HepG2 (cell line): ENCODE measurements around the gene ZKSCAN2. TPM values are rescaled to one million over a fixed set of nuclear protein-coding genes. Genes with fewer than 3 reads are reported as not detected.
A peak's percentile ranks its signal among the peaks of the same experiment; 100 is the strongest.

Experiments
- ATF7 ChIP-seq, 2 experiments: fragments of 450-650 bp in 1 of 2; sonication (generic) in 1 of 2; formaldehyde crosslinking in 1 of 2; IDR thresholded peaks; 2 replicates each; pipeline versions ENCODE4 v1.4.0 to v1.6.1; 2016 to 2020; ENCODE audit warnings: antibody characterized with exemption in 1 of 2, mild to moderate bottlenecking in 1 of 2, missing genetic modification reagents in 1 of 2
- BRD4 ChIP-seq: sonication (generic); formaldehyde crosslinking; IDR thresholded peaks from 2 replicates; pipeline ENCODE4 v1.4.0; 2020; ENCODE audit warnings: missing genetic modification reagents
- CEBPB ChIP-seq: IDR thresholded peaks from 2 replicates; pipeline ENCODE4 v1.6.1; 2011; ENCODE audit warnings: low read depth, low read length, improper control_type of control experiment, borderline replicate concordance
- ERF ChIP-seq: IDR thresholded peaks from 2 replicates; pipeline ENCODE4 v1.6.1; 2018; ENCODE audit warnings: missing biosample characterization, missing genetic modification reagents
- HMG20A ChIP-seq: IDR thresholded peaks from 2 replicates; pipeline ENCODE4 v1.6.1; 2016; ENCODE audit warnings: borderline replicate concordance
- KDM3A ChIP-seq: IDR thresholded peaks from 2 replicates; pipeline ENCODE4 v1.6.1; 2018; ENCODE audit warnings: low read depth, missing compliant biosample characterization
- MEIS1 ChIP-seq: sonication (generic); formaldehyde crosslinking; IDR thresholded peaks from 2 replicates; pipeline ENCODE4 v1.9.0; 2021; ENCODE audit warnings: mild to moderate bottlenecking, missing genetic modification reagents, moderate library complexity, borderline replicate concordance
- PAX8 ChIP-seq: sonication (generic); formaldehyde crosslinking; IDR thresholded peaks from 2 replicates; pipeline ENCODE4 v1.8.0; 2022; ENCODE audit warnings: mild to moderate bottlenecking, missing genetic modification reagents, borderline replicate concordance
- PRDM4 ChIP-seq: sonication (generic); formaldehyde crosslinking; IDR thresholded peaks from 2 replicates; pipeline ENCODE4 v1.9.0; 2021; ENCODE audit warnings: missing genetic modification reagents, borderline replicate concordance
- PTBP1 ChIP-seq: fragments of 200-400 bp; formaldehyde crosslinking; IDR thresholded peaks from 2 replicates; pipeline ENCODE4 v1.6.1; 2018; ENCODE audit warnings: low read length, low read depth; ENCODE audit not compliant: poor library complexity, severe bottlenecking
- SP4 ChIP-seq: sonication (generic); formaldehyde crosslinking; IDR thresholded peaks from 2 replicates; pipeline ENCODE4 v1.8.1; 2023; ENCODE audit warnings: mild to moderate bottlenecking, missing genetic modification reagents
- SRSF9 ChIP-seq: fragments of 200-400 bp; formaldehyde crosslinking; IDR thresholded peaks from 2 replicates; pipeline ENCODE4 v1.6.1; 2018; ENCODE audit warnings: borderline replicate concordance, mild to moderate bottlenecking, low read depth, low read length; ENCODE audit not compliant: insufficient read depth, poor library complexity, severe bottlenecking
- THAP8 ChIP-seq: sonication (generic); formaldehyde crosslinking; IDR thresholded peaks from 2 replicates; pipeline ENCODE4 v1.5.1; 2020; ENCODE audit warnings: missing genetic modification reagents, mild to moderate bottlenecking, borderline replicate concordance
- U2AF2 ChIP-seq: fragments of 200-400 bp; formaldehyde crosslinking; IDR thresholded peaks from 2 replicates; pipeline ENCODE4 v1.6.1; 2017; ENCODE audit warnings: low read depth, mild to moderate bottlenecking, low read length
- ZBTB7B ChIP-seq: sonication (generic); formaldehyde crosslinking; IDR thresholded peaks from 2 replicates; pipeline ENCODE4 v1.4.0; 2020; ENCODE audit warnings: missing genetic modification reagents
- ZMYM2 ChIP-seq: sonication (generic); formaldehyde crosslinking; IDR thresholded peaks from 2 replicates; pipeline ENCODE4 v1.8.0; 2022; ENCODE audit warnings: mild to moderate bottlenecking, missing genetic modification reagents
- ZNF672 ChIP-seq: sonication (generic); formaldehyde crosslinking; IDR thresholded peaks from 2 replicates; pipeline ENCODE4 v1.8.1; 2022; ENCODE audit warnings: missing genetic modification reagents
- polyA plus RNA-seq, 8 experiments: library from polyadenylated mRNA; depleted of rRNA in 3 of 8; stranded (reverse) in 7 of 8; unstranded in 1 of 8; fragments of >200 nt; fragmentation: Illumina TruSeq in 4 of 8; extraction: Trizol in 4 of 8; gene quantifications; 2 replicates each; pipeline versions ENCODE4 v1.2.1 to v1.2.3, GENCODE V29; 2011 to 2016; ENCODE audit warnings: low read depth in 4 of 8, missing spikeins in 1 of 8, mixed read lengths in 1 of 8; ENCODE audit not compliant: insufficient read depth in 1 of 8
- total RNA-seq, 5 experiments: library from RNA; depleted of rRNA; stranded (reverse); fragments of >200 nt; fragmentation: Illumina TruSeq; extraction: Trizol; gene quantifications; 2 replicates each; pipeline ENCODE4 v1.2.3, GENCODE V29; 2016; ENCODE audit warnings: low read depth in 1 of 5
- TF ChIP-seq, protein P1 (sequence below): sonication (generic); formaldehyde crosslinking; conservative IDR thresholded peaks from 2 replicates; pipeline ENCODE4 v1.8.1; 2023; ENCODE audit warnings: missing genetic modification reagents
- TF ChIP-seq, protein P2 (sequence below): IDR thresholded peaks from 2 replicates; pipeline ENCODE4 v1.6.1; 2012; ENCODE audit warnings: inconsistent platforms
- TF ChIP-seq, protein P3 (sequence below): sonication (generic); formaldehyde crosslinking; IDR thresholded peaks from 2 replicates; pipeline ENCODE4 v1.4.0; 2020; ENCODE audit warnings: mild to moderate bottlenecking, missing genetic modification reagents
- TF ChIP-seq, protein P4 (sequence below): sonication (generic); formaldehyde crosslinking; IDR thresholded peaks from 2 replicates; pipeline ENCODE4 v1.9.0; 2022; ENCODE audit warnings: missing genetic modification reagents, mild to moderate bottlenecking, borderline replicate concordance
- TF ChIP-seq, protein P5 (sequence below): sonication (generic); formaldehyde crosslinking; IDR thresholded peaks from 2 replicates; pipeline ENCODE4 v1.4.0; 2020; ENCODE audit warnings: missing genetic modification reagents

ZKSCAN2 gene
- total and polyA plus RNA-seq, 2 of the 13 experiments (the other 11 are each of a cell fraction or from before 2014, with no cell fraction given) = 4.2 to 11.1 TPM

- TF ChIP-seq, protein P1, sequence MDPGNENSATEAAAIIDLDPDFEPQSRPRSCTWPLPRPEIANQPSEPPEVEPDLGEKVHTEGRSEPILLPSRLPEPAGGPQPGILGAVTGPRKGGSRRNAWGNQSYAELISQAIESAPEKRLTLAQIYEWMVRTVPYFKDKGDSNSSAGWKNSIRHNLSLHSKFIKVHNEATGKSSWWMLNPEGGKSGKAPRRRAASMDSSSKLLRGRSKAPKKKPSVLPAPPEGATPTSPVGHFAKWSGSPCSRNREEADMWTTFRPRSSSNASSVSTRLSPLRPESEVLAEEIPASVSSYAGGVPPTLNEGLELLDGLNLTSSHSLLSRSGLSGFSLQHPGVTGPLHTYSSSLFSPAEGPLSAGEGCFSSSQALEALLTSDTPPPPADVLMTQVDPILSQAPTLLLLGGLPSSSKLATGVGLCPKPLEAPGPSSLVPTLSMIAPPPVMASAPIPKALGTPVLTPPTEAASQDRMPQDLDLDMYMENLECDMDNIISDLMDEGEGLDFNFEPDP = 0 out of 2 replicates have a peak, but pooled peaks have one; percentile 1
- TF ChIP-seq ZNF672 (CRISPR knock-in tag) = no peak
- no peak for TF ChIP-seq THAP8
- TF ChIP-seq CEBPB = no peak
- TF ChIP-seq HMG20A = no peak
- no peak for TF ChIP-seq U2AF2
- TF ChIP-seq ZMYM2 (CRISPR knock-in tag) = no peak
- peak; percentile 55 for TF ChIP-seq SP4 (CRISPR knock-in tag)
- TF ChIP-seq, protein P2, sequence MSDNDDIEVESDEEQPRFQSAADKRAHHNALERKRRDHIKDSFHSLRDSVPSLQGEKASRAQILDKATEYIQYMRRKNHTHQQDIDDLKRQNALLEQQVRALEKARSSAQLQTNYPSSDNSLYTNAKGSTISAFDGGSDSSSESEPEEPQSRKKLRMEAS = peak; percentile 50; the same call in 1 of the 2 replicates
- TF ChIP-seq ZBTB7B (CRISPR knock-in tag) = no peak
- TF ChIP-seq ATF7 (IDR thresholded peaks at IDR 0.05) = no peak
- no peak for TF ChIP-seq ATF7 (CRISPR knock-in tag; IDR thresholded peaks at IDR 0.05)
- TF ChIP-seq SRSF9 = no peak
- TF ChIP-seq PRDM4 = 0 out of 2 replicates have a peak, but pooled peaks have one; percentile 27
- TF ChIP-seq, protein P3, sequence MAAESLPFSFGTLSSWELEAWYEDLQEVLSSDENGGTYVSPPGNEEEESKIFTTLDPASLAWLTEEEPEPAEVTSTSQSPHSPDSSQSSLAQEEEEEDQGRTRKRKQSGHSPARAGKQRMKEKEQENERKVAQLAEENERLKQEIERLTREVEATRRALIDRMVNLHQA (CRISPR knock-in tag) = no peak
- TF ChIP-seq PAX8 (CRISPR knock-in tag) = peak; percentile 49; the same call in 1 of the 2 replicates
- TF ChIP-seq PTBP1 = no peak
- TF ChIP-seq, protein P4, sequence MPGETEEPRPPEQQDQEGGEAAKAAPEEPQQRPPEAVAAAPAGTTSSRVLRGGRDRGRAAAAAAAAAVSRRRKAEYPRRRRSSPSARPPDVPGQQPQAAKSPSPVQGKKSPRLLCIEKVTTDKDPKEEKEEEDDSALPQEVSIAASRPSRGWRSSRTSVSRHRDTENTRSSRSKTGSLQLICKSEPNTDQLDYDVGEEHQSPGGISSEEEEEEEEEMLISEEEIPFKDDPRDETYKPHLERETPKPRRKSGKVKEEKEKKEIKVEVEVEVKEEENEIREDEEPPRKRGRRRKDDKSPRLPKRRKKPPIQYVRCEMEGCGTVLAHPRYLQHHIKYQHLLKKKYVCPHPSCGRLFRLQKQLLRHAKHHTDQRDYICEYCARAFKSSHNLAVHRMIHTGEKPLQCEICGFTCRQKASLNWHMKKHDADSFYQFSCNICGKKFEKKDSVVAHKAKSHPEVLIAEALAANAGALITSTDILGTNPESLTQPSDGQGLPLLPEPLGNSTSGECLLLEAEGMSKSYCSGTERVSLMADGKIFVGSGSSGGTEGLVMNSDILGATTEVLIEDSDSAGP (CRISPR knock-in tag) = peak; percentile 75
- TF ChIP-seq MEIS1 (CRISPR knock-in tag) = peak; percentile 78; the same call in 1 of the 2 replicates
- TF ChIP-seq BRD4 = no peak
- TF ChIP-seq, protein P5, sequence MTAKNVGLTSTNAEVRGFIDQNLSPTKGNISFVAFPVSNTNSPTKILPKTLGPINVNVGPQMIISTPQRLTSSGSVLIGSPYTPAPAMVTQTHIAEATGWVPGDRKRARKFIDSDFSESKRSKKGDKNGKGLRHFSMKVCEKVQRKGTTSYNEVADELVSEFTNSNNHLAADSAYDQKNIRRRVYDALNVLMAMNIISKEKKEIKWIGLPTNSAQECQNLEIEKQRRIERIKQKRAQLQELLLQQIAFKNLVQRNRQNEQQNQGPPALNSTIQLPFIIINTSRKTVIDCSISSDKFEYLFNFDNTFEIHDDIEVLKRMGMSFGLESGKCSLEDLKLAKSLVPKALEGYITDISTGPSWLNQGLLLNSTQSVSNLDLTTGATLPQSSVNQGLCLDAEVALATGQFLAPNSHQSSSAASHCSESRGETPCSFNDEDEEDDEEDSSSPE (CRISPR knock-in tag) = 0 out of 2 replicates have a peak, but pooled peaks have one; percentile 69
- peak; percentile 72 for TF ChIP-seq ERF
- peak; percentile 14; the same call in 1 of the 2 replicates for TF ChIP-seq KDM3A
These were observed at the start of gene ZKSCAN2 (continued) for GRCh38 chr16:25257470-25257955.
